NCI-H524 (cell line): ENCODE results near the gene TCERG1L.
A peak's percentile ranks its signal among the peaks of the same experiment; 100 is the strongest.

Experiments used
- DNase-seq, 2 experiments: peaks; one replicate each; lab custom pipeline; 2025; lab: John Stamatoyannopoulos, UW

The TCERG1L gene

DNA sequence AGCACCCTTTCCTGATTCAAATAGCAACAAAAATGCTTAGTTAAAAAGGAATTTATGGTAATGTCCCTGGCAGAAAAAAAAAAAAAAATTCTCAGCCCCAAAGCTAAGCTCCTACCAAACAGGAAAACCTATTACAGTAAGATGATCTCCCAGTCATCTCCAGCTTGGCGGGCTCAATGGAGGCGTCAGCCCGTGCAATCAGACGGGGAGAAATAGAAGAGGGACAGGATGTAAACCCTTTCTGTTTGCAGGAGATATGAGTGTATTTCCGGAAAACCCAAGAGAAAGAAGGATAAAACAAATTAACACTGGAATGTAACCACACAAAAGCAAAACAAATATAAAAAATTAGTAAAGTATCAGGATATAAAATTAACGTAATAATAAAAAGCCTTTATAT, 242.8 kb downstream of the TCERG1L start:
- DNase-seq = no peak

GRCh38 chr10:131068311-131068710, 243.2 kb downstream of the TCERG1L start:
- no peak for DNase-seq

- DNase-seq = no peak
These were observed 243.8 kb downstream of the TCERG1L start for GRCh38 chr10:131067690-131068089.

DNA sequence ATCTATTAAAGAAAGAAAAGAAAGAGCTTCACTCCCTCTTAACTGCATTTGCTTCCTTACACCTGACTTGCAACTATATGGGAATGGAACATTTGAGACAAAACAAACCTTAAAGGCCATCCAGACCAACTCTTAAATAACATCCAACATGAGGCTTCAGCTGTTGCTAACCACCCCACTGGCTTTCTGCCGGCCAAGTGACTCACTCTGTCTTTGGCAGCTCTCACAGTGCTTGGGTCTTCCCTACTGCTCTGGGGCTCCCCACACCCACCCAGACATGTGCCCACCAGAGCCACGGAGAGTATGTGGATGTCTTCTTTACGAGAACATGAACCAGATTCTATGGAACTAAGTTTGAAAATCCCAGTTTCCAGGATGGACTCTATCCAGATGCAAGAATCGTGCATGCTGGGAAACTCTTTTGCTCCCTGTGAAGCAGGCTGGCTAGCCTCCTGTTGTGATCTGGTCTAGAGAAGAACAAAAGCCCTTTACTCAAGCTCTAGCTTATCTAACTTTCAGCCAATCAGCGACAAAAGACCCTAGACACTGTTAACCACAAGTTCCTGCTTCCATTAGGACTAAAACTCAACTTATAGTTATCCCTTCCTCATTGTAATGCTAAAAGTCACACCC, 245.7 kb downstream of the TCERG1L start:
- no peak for DNase-seq

- no peak for DNase-seq
These were observed 248.2 kb downstream of the TCERG1L start for GRCh38 chr10:131063311-131063710.

DNA sequence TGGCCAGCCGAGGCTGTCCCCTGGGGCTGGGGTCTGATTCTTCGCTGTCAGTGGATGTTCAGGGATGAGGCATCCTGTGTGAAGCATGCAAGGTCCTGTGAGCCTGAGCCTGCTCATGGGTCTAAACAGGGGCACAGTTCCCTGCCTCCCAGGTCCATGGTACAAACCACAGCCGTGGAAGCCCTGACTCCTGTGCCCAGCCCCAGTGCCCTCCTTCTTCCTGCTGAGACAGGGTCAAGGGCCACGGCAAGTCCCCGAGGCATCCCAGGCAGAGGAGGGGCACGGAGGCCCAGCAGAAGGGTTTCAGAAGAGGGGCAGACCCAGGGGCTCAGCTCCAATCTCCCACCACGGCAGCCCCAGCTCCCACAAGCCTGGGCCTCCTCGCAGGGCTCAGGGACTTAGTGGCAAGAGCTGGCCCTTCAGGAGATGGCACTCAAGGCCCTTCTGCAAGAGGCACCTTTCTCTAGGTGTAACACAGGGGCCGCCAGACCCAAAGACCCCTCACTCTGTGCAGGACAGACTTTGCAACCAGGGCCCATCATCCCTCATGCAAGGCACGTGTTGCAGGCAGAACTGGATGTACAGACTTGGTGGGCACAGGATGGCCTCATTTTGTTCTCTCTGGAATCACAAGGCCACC, 248.8 kb downstream of the TCERG1L start:
- no peak for DNase-seq

GRCh38 chr10:131061216-131061615, 250.3 kb downstream of the TCERG1L start:
- DNase-seq = no peak

GRCh38 chr10:131059881-131060280, 251.6 kb downstream of the TCERG1L start:
- DNase-seq = no peak

- no peak for DNase-seq
These were observed 252.7 kb downstream of the TCERG1L start for GRCh38 chr10:131058799-131059198.

DNA sequence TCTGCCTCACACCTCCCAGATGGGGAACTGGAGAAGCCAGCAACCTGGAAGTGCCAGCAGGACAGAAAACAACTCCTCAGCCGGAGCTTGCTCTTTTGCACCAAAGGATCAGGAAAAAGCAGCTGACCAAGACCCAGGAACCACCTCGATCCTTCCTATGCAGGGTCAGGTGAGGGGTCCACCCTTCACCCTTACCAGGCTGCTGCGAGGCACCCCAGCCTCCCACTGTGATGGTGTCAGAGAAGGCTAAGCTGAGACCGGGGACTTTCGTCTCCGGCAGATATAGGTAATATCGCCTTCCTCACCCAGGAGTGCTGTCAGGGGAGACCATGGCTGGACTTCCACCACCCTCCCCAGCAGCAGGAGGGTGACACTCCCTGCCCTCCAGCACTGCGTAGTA, 254.7 kb downstream of the TCERG1L start:
- no peak for DNase-seq

DNA sequence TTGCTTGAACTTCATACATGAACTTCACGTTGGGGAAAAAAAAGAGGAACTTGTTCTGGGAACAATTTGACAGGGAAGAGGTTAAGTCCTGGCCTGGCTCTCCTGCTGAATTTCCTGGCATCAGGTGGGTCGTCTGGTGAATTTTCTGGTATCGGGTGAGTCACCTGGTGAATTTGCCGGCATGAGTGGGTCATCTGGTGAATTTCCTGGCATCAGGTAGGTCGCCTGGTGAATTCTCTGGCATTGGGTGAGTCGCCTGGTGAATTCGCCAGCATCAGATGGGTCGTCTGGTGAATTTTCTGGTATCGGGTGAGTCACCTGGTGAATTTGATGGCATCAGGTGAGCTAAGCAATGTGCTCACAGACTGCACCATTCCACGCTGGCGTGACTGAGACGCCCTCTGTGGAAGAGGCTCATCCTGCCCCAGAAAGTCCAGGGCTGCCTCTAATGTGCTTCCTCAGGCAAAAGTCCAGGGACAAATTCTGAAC, 255.4 kb downstream of the TCERG1L start:
- no peak for DNase-seq

DNA sequence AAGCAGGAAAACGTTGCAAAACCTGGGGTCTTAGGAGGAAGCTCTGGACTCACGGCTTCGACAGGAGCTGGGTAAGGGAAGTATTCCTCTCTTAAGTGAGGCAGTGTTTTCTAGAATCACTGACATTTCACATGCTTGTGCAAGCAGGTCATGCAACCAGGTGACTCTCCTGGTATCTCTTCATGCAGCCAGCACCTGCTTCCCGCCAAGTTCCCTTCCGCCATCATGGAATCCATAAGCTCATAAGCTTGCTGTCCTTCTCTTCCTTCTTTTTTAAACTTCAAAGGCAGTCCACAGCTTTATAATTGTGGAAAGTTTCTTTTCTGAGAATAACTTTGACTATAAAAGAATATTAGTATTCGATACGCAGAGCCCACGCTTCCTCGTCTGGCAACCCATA, 256.1 kb downstream of the TCERG1L start:
- DNase-seq = no peak

DNA sequence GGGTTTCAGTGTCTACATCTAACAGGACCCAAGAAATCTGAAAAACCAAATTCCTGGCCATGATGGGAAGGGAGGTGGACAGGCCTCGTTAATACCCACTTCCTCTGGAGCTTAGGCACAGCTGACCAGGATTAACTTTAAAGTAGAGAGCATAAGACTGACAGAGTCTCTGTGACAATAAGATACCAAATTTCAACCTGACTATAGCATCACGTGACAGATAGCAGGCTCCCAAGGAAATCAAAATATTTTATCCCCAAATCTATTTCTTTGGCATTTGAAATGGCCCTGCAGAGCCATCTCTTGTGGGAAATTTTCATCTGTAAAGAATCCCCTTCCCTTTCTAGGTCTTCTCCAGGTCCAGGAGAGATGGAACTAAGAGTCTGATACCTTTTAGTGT, 258.3 kb downstream of the TCERG1L start:
- DNase-seq = no peak

- no peak for DNase-seq
These were observed 261.3 kb downstream of the TCERG1L start for GRCh38 chr10:131050162-131050766.

DNA sequence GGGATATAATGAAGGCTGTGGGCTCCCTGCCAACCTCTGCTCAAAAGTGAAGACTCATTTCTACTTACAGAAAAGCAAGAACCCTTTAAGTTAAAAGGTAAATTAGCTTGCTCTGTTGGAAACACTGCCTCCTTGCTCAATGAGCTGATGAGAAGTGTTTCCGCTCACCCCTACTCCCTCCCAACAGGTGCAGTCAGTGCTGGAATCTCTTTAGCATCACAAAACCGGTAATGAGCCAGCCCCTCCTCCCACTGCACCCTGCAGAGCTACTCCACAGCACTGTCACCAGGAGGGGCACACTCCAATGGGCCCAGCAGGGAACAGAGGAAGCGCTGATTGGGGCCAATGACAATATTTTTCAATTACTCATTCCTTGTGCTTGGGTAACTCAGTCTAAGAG, 262.5 kb downstream of the TCERG1L start:
- DNase-seq = peak in 1 of 2 experiments; percentile 0

DNA sequence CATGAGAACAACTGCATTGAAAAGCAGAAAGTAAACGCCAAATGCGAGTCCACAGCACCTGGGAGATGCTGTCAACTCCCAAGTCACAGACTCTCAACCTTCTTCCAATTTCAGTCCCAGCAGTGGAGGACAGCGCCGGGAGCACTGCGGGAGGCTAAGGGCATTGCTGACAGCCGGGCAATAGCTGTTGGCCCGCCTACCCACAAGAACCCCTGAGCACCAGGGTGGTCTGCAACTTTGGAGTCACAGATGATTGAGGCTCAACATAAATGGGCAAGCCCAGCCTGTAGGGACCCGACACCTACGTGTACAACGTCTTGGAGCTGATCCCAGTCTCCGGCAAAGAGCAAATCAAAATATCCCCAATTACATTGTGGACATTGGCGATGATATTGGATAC, 262.9 kb downstream of the TCERG1L start:
- DNase-seq = no peak

DNA sequence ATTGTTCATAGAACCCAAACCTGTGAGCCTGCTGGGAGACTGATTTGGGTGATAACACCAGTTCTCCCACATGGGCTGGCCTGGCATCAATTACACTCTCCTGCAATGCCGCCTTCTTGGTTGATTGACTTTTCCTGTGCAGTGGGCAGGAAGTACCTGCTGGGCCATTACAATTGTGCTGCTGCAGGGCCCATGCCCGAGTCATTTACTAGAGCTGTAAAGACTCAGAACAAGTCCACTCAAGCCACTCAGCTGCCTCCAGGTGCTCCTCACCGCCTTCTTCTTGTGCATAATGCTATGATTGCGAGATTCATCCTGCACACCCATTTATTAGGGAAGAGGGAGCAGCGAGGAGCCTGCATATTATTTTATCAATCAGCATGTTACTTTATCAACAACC, 264.0 kb downstream of the TCERG1L start:
- no peak for DNase-seq

- no peak for DNase-seq
These were observed 265.3 kb downstream of the TCERG1L start for GRCh38 chr10:131046194-131046593.

GRCh38 chr10:131044379-131045111, 267.0 kb downstream of the TCERG1L start:
- DNase-seq = no peak

DNA sequence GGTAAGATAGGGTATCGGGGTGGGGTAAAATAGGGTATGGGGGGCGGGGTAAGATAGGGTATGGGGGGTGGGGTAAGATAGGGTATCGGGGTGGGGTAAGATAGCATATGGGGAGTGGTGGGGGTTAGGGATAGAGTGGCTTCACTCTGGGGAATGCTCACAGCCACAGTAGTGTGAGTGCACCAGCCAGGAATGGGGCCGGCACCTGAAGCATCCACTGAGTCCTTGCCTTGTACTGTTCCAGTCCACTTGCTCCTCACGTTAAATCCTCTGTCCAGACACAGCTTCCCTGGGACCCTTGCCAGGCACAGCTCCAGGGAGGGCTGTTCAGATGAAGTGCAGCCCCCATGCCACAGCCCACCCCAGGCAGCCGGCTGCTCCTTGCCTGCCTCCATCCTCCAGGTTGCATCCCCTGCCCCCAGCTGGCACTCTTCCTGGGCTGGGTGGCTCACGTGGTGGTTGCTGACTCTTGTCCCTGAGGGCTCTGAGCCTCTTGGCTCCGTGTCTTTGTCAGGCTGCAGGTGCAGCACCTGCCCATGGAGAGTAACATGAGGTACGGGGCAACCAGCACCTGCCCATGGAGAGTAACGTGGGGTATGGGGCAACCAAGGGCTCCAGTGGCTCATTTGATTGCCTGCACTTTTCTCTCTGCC, 268.4 kb downstream of the TCERG1L start:
- DNase-seq = no peak
